ENCODE measurements around the gene SLC3A2. TPM values are rescaled to one million over a fixed set of nuclear protein-coding genes. Genes with fewer than 3 reads are reported as not detected.

SLC3A2 gene
- total RNA-seq, 2 donors from 2014 or later: 138 to 739 TPM

- DNase-seq (ENCODE audit: low spot score) (peak; percentile 89), ATAC-seq (ENCODE audit: insufficient number of reproducible peaks, low FRiP score, low read depth) (peak; percentile 71)
- TF ChIP-seq, protein P1, sequence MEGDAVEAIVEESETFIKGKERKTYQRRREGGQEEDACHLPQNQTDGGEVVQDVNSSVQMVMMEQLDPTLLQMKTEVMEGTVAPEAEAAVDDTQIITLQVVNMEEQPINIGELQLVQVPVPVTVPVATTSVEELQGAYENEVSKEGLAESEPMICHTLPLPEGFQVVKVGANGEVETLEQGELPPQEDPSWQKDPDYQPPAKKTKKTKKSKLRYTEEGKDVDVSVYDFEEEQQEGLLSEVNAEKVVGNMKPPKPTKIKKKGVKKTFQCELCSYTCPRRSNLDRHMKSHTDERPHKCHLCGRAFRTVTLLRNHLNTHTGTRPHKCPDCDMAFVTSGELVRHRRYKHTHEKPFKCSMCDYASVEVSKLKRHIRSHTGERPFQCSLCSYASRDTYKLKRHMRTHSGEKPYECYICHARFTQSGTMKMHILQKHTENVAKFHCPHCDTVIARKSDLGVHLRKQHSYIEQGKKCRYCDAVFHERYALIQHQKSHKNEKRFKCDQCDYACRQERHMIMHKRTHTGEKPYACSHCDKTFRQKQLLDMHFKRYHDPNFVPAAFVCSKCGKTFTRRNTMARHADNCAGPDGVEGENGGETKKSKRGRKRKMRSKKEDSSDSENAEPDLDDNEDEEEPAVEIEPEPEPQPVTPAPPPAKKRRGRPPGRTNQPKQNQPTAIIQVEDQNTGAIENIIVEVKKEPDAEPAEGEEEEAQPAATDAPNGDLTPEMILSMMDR (IDR thresholded peaks at IDR 0.05): no peak
- Histone ChIP-seq H3K27ac (peak overlapping the region; percentile 93 to 98), H3K9me3 (no peaks in the 10 kb centered on the region), H3K36me3 (peaks cover 42% of the 10 kb centered on the region), H3K4me3 (peak overlapping the region; percentile 79), H3K27me3 (replicated peaks; ENCODE audit: insufficient read depth) (no peaks in the 10 kb centered on the region), H3K4me1 (ENCODE audit: control insufficient read depth in 1 of 2, low read depth in 2 of 2) (peaks cover 31 to 61% of the 10 kb centered on the region in 2 donors)
Measured at GRCh38 chr11:62881579-62882430, 1.1 kb downstream of the SLC3A2 start.

- H3K27ac ChIP-seq: peak overlapping the region; percentile 93 to 98
Measured at GRCh38 chr11:62882431-62882749, 1.7 kb downstream of the SLC3A2 start.

DNA sequence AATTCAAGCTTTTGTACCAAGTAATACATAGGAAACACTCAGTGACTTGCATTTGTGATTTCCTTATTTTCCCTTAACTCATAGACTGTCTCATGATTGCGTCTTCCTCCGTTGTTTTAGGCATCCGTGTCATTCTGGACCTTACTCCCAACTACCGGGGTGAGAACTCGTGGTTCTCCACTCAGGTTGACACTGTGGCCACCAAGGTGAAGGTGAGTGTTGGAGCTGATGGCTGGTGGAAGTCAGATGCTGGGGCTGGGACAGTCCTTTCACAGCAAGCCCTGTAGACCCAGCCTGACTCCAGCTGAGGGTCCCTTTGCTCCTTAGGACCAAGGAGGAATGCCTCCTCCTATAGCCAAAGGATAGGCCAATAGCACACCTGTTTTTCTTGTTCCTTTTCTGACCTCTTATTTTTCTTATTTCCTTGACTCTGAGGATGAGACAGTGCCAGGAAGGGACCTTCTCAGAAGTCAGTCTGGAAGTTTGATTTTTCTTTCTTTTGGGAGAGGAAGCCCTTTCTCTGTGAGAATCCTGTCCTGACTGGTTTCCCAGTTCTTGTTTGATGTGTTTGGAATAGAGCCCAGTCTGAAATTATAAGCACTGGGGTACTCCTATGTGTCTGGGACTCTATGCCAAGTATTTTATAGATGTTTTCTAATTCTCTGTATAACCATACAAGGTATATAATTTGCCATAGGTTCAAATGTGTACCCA is 2.2 kb downstream of the SLC3A2 start:
- H3K27ac ChIP-seq: peak overlapping the region; percentile 93 to 98
- peak overlapping the region; percentile 79 for H3K4me3 ChIP-seq
- no peaks in the 10 kb centered on the region for H3K9me3 ChIP-seq
- H3K36me3 ChIP-seq: peaks cover 54% of the 10 kb centered on the region
- H3K27me3 ChIP-seq (replicated peaks; ENCODE audit: insufficient read depth): no peaks in the 10 kb centered on the region
- peaks cover 31 to 61% of the 10 kb centered on the region in 2 donors for H3K4me1 ChIP-seq (ENCODE audit: control insufficient read depth in 1 of 2, low read depth in 2 of 2)
- TF ChIP-seq, protein P1 (IDR thresholded peaks at IDR 0.05): no peak
- no peak for ATAC-seq (ENCODE audit: insufficient number of reproducible peaks, low FRiP score, low read depth)
- no peak for DNase-seq (ENCODE audit: low spot score)

More at GRCh38 chr11:62882431-62882749, 1.7 kb downstream of the SLC3A2 start:
- TF ChIP-seq, protein P1 (IDR thresholded peaks at IDR 0.05): no peak
- no peaks in the 10 kb centered on the region for H3K27me3 ChIP-seq (replicated peaks; ENCODE audit: insufficient read depth)
- no peaks in the 10 kb centered on the region for H3K9me3 ChIP-seq
- H3K36me3 ChIP-seq: peaks cover 48% of the 10 kb centered on the region
- ATAC-seq (ENCODE audit: insufficient number of reproducible peaks, low FRiP score, low read depth) (no peak), DNase-seq (ENCODE audit: low spot score) (no peak)
- peak overlapping the region; percentile 79 for H3K4me3 ChIP-seq
- peaks cover 31 to 61% of the 10 kb centered on the region in 2 donors for H3K4me1 ChIP-seq (ENCODE audit: control insufficient read depth in 1 of 2, low read depth in 2 of 2)

GRCh38 chr11:62883673-62884072 is 3.0 kb downstream of the SLC3A2 start:
- H3K27me3 ChIP-seq (replicated peaks; ENCODE audit: insufficient read depth): no peaks in the 10 kb centered on the region
- ATAC-seq (ENCODE audit: insufficient number of reproducible peaks, low FRiP score, low read depth) (no peak), DNase-seq (ENCODE audit: low spot score) (no peak)
- H3K9me3 ChIP-seq: no peaks in the 10 kb centered on the region
- peaks cover 31 to 57% of the 10 kb centered on the region in 2 donors for H3K4me1 ChIP-seq (ENCODE audit: control insufficient read depth in 1 of 2, low read depth in 2 of 2)
- H3K4me3 ChIP-seq: peak overlapping the region; percentile 79
- H3K36me3 ChIP-seq: peaks cover 61% of the 10 kb centered on the region
- no peak overlapping the region for H3K27ac ChIP-seq
- TF ChIP-seq, protein P1 (IDR thresholded peaks at IDR 0.05): no peak

DNA sequence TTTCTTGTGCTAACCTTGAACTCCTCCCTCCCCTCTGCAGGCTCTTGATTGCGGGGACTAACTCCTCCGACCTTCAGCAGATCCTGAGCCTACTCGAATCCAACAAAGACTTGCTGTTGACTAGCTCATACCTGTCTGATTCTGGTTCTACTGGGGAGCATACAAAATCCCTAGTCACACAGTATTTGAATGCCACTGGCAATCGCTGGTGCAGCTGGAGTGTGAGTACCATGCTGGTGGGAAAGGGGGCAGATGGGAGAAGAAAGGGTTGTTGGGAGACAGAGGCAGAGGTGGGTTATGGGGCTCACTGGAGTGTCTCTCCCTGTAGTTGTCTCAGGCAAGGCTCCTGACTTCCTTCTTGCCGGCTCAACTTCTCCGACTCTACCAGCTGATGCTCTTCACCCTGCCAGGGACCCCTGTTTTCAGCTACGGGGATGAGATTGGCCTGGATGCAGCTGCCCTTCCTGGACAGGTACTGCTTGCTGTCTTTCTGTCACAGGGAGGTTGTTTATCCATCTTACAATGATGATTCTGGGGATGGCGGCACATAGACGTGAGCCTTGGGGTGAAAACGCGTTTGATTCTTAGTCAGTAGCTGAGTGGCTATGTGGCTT is 4.5 kb downstream of the SLC3A2 start:
- peaks cover 69% of the 10 kb centered on the region for H3K36me3 ChIP-seq
- H3K27me3 ChIP-seq (replicated peaks; ENCODE audit: insufficient read depth): no peaks in the 10 kb centered on the region
- H3K27ac ChIP-seq: no peak overlapping the region
- TF ChIP-seq, protein P1 (IDR thresholded peaks at IDR 0.05): no peak
- H3K9me3 ChIP-seq: no peaks in the 10 kb centered on the region
- peaks cover 21 to 43% of the 10 kb centered on the region in 2 donors for H3K4me1 ChIP-seq (ENCODE audit: control insufficient read depth in 1 of 2, low read depth in 2 of 2)
- no peak overlapping the region for H3K4me3 ChIP-seq
- ATAC-seq (ENCODE audit: insufficient number of reproducible peaks, low FRiP score, low read depth) (no peak), DNase-seq (ENCODE audit: low spot score) (no peak)

Data from thoracic aorta (tissue), 2 donors.